HG02759 (cell line): Measurements from ENCODE around the gene CDH22.
A peak's percentile ranks its signal among the peaks of the same experiment; 100 is the strongest.

ENCODE experiments used
- ATAC-seq: cut with Tn5 transposase; IDR thresholded peaks from one replicate; pipeline ENCODE4 v1.9.1; 2021; ENCODE audit warnings: mild to moderate bottlenecking, moderate library complexity; ENCODE audit not compliant: unreplicated experiment

Gene CDH22

GRCh38 chr20:46324960-46325703 is 16.8 kb upstream of the CDH22 start:
- ATAC-seq, result no peak

GRCh38 chr20:46324379-46324778 is 16.1 kb upstream of the CDH22 start:
- ATAC-seq, result no peak

- ATAC-seq, result no peak
Observed at GRCh38 chr20:46323557-46323956, 15.3 kb upstream of the CDH22 start.

- ATAC-seq, result no peak
Observed at GRCh38 chr20:46322641-46323040, 14.3 kb upstream of the CDH22 start.

GRCh38 chr20:46317685-46318177 is 9.4 kb upstream of the CDH22 start:
- ATAC-seq, result no peak

GRCh38 chr20:46316984-46317684 is 8.8 kb upstream of the CDH22 start:
- no peak for ATAC-seq

- ATAC-seq, result no peak
Observed at GRCh38 chr20:46315311-46315710, 7.0 kb upstream of the CDH22 start.

GRCh38 chr20:46312945-46313861 is 4.9 kb upstream of the CDH22 start:
- no peak for ATAC-seq

- no peak for ATAC-seq
Observed at GRCh38 chr20:46312075-46312944, 4.0 kb upstream of the CDH22 start.

GRCh38 chr20:46311719-46312074 is 3.4 kb upstream of the CDH22 start:
- ATAC-seq, result no peak

GRCh38 chr20:46311039-46311650 is 2.8 kb upstream of the CDH22 start:
- ATAC-seq, result no peak

GRCh38 chr20:46309945-46310344 is 1.6 kb upstream of the CDH22 start:
- no peak for ATAC-seq

GRCh38 chr20:46307999-46308257 is 370 bp downstream of the CDH22 start:
- no peak for ATAC-seq

- ATAC-seq, result peak; percentile 60
Observed at GRCh38 chr20:46307139-46307998, 929 bp downstream of the CDH22 start.

- no peak for ATAC-seq
Observed at GRCh38 chr20:46306743-46307138, 1.6 kb downstream of the CDH22 start.

GRCh38 chr20:46305973-46306360 is 2.3 kb downstream of the CDH22 start:
- ATAC-seq, result no peak

GRCh38 chr20:46305331-46305972 is 2.8 kb downstream of the CDH22 start:
- ATAC-seq, result no peak

- ATAC-seq, result no peak
Observed at GRCh38 chr20:46304852-46305251, 3.4 kb downstream of the CDH22 start.

GRCh38 chr20:46304361-46304760 is 3.9 kb downstream of the CDH22 start:
- no peak for ATAC-seq
